Fibroblast of villous mesenchyme (primary cell): ENCODE data around the gene SLU7. TPM values are rescaled to one million over a fixed set of nuclear protein-coding genes. Genes with fewer than 3 reads are reported as not detected.

Source experiments
- DNase-seq: peaks from one replicate; pipeline ENCODE4 v3.0.0-alpha.2; 2010; ENCODE audit warnings: low read depth
- H3K4me3 ChIP-seq: 2 replicates; pipeline ENCODE4 v1.5.1; 2011; ENCODE audit warnings: low read depth, mild to moderate bottlenecking, low read length
- total RNA-seq: library from RNA; depleted of rRNA; stranded (reverse); fragments of >200 nt; gene quantifications from 2 replicates; pipeline ENCODE4 v1.2.3, GENCODE V29; 2012
- TF ChIP-seq, protein P1 (sequence below): IDR thresholded peaks from 2 replicates; pipeline ENCODE4 v1.5.1; 2012; ENCODE audit warnings: low read depth, mild to moderate bottlenecking, low read length; ENCODE audit not compliant: insufficient read depth

The SLU7 gene
- total RNA-seq, 1 donor: 48.4 TPM

DNA sequence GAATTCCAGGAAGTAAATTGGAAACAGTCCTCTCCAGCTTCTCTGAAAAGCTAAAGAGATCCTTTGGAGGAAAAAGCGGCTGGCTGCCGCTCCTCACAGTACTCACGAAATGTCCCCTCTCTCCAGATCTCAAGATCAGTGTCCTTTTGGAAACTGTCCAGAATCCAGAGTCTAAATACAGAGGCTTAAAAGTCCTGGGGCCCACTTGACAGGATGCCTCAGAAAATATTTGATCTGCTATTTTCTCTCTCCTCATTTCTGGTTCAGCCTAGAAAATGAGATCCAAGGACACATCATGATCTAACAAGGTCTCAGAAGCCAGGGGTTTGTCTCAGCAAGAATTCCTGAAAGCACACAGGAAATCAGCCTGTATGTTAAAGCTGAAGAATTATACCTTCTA, 55.7 kb downstream of the SLU7 start:
- no peak overlapping the region for H3K4me3 ChIP-seq
- TF ChIP-seq, protein P1, sequence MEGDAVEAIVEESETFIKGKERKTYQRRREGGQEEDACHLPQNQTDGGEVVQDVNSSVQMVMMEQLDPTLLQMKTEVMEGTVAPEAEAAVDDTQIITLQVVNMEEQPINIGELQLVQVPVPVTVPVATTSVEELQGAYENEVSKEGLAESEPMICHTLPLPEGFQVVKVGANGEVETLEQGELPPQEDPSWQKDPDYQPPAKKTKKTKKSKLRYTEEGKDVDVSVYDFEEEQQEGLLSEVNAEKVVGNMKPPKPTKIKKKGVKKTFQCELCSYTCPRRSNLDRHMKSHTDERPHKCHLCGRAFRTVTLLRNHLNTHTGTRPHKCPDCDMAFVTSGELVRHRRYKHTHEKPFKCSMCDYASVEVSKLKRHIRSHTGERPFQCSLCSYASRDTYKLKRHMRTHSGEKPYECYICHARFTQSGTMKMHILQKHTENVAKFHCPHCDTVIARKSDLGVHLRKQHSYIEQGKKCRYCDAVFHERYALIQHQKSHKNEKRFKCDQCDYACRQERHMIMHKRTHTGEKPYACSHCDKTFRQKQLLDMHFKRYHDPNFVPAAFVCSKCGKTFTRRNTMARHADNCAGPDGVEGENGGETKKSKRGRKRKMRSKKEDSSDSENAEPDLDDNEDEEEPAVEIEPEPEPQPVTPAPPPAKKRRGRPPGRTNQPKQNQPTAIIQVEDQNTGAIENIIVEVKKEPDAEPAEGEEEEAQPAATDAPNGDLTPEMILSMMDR: no peak
- no peak for DNase-seq

DNA sequence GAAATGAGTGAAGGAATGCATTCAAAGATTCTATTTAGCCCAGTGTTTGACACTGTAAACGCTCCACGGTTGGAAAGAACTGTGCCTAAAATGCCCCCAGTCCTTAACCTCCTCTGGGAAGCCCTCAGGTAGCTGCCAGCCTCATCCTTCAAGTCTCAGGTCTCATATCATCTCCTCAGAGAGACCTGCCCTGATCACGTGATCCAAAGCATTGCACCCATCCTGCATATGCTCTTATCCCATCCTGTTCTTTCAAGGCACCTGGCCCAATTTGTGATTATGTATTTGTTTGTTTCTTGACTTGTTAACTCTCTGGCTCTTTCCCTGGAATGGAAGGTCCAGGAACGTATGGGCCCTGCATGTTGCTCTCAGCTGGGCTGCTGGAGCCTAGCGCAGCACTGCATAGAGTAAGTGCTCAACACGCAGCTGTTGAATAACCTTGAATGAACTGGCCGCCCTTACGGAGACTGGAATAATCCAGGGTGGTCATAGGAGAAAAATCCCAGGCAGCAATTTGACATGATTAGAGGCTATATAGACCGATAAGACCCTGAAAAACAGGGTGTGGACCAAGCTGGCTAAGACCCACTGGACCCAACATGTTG, 57.2 kb downstream of the SLU7 start:
- DNase-seq: no peak
- TF ChIP-seq, protein P1: no peak

GRCh38 chr5:160360310-160360709, 58.6 kb downstream of the SLU7 start:
- H3K4me3 ChIP-seq: no peak overlapping the region
- TF ChIP-seq, protein P1: no peak
- DNase-seq: no peak

More for the DNA sequence above, 57.2 kb downstream of the SLU7 start:
- no peak overlapping the region for H3K4me3 ChIP-seq

DNA sequence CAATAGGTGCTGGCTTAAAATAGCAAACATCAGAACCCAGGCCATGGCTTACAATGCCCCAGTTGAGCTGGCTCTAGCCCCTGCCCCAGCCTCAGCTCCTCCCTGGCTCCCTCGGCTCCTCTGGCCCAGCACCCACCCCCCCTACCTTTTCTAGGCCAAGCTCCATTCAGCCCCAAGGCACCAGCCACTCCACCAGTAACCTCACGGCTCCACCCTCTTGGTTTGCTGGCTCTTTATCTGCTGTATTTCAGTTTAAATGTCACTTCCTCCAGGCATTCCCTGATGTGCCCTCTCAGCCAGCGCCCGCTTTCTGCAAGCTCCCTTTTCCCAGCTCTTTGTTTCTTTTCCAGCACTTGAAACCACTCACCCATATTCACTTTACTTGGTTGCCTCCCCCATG, 59.1 kb downstream of the SLU7 start:
- DNase-seq: no peak
- TF ChIP-seq, protein P1: no peak
- no peak overlapping the region for H3K4me3 ChIP-seq

GRCh38 chr5:160359242-160359641, 59.6 kb downstream of the SLU7 start:
- TF ChIP-seq, protein P1: no peak
- H3K4me3 ChIP-seq: no peak overlapping the region
- no peak for DNase-seq

GRCh38 chr5:160357861-160358411, 60.9 kb downstream of the SLU7 start:
- DNase-seq: no peak
- no peak overlapping the region for H3K4me3 ChIP-seq
- TF ChIP-seq, protein P1: no peak

GRCh38 chr5:160357394-160357793, 61.5 kb downstream of the SLU7 start:
- no peak overlapping the region for H3K4me3 ChIP-seq
- TF ChIP-seq, protein P1: no peak
- no peak for DNase-seq
